ENCODE data around the gene KCNJ14. TPM values are rescaled to one million over a fixed set of nuclear protein-coding genes. Genes with fewer than 3 reads are reported as not detected.

KCNJ14 gene
- total RNA-seq, 4 donors from 2014 or later = 0.44 to 4.1 (median 1.5) TPM

DNA sequence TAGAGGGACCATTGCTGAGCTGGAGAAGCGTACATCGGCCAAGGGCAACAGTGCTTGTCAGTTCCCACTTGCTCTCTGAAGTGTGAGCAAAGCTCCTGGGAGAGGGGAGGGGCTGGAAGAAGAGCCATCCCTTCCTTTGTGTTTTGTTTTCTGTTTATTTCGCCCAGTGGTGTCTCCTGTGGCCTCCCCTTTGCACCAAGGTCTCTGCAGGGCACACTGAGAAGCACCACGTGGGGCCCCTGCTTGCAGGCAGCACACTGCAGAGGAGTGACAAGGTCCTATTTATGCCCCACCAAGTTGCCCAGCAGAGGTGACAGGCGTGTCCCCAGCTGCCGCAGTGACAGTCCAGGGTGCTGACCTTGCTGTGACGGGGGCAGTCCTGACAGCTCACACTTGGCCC is 38.0 kb upstream of the KCNJ14 start:
- no peak overlapping the region for H3K4me3 ChIP-seq
- H3K27me3 ChIP-seq = peaks cover 0 to 46% of the 10 kb centered on the region in 2 donors
- no peaks in the 10 kb centered on the region for H3K9me3 ChIP-seq
- H3K27ac ChIP-seq = no peak overlapping the region
- 64 to 68% methylated on average over 7 of the region's 7 CpGs for WGBS, 2 donors
- H3K4me1 ChIP-seq = peaks cover 0 to 17% (median 2%) of the 10 kb centered on the region in 4 donors
- TF ChIP-seq EP300 (IDR thresholded peaks at IDR 0.05) (no peak), POLR2A (IDR thresholded peaks at IDR 0.05) (no peak)
- TF ChIP-seq, protein P1, sequence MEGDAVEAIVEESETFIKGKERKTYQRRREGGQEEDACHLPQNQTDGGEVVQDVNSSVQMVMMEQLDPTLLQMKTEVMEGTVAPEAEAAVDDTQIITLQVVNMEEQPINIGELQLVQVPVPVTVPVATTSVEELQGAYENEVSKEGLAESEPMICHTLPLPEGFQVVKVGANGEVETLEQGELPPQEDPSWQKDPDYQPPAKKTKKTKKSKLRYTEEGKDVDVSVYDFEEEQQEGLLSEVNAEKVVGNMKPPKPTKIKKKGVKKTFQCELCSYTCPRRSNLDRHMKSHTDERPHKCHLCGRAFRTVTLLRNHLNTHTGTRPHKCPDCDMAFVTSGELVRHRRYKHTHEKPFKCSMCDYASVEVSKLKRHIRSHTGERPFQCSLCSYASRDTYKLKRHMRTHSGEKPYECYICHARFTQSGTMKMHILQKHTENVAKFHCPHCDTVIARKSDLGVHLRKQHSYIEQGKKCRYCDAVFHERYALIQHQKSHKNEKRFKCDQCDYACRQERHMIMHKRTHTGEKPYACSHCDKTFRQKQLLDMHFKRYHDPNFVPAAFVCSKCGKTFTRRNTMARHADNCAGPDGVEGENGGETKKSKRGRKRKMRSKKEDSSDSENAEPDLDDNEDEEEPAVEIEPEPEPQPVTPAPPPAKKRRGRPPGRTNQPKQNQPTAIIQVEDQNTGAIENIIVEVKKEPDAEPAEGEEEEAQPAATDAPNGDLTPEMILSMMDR (IDR thresholded peaks at IDR 0.05) = no peak
- no peak for DNase-seq (ENCODE audit: low spot score in 2 of 2)
- H3K36me3 ChIP-seq = no peaks in the 10 kb centered on the region

DNA sequence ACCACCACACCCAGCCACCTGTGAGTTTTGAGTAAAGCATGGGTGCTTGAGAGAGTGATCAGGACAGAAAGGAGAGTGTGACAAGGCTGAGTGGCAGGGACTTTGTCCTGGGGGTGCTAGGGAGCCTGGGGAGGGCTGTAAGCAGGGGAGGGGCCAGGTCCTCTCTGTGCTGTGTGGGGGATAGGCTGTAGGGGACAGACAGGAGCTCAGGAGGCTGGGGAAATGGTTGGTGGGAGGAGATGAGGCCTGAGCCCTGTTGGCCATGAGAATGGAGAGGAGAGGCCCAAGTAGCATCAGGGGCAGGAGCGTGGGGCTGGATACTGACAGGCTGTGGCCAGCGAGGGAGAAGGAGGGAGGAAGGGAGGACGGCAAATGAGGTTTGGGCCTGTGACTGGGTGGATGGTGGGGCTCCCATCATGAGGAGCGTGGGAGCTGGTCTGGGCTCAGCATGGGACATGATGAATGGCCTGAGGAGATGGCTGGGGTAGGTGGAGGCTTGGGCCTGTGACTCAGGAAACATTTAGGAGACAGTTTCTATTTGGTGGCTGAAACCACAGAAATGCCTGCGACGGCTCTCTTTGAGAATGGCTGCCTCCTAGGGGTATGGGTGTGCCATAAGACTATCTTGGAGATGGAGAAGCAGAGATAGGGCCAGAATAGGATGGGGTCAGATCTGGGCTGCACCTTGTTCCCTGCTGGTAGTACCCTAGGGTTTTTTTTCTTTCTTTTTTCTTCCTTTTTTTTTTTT is 36.9 kb upstream of the KCNJ14 start:
- H3K4me1 ChIP-seq = peaks cover 0 to 17% (median 2%) of the 10 kb centered on the region in 4 donors
- WGBS, 2 donors = 71 to 78% methylated on average over 6 of the region's 6 CpGs
- no peak overlapping the region for H3K4me3 ChIP-seq
- H3K27me3 ChIP-seq = peaks cover 0 to 42% of the 10 kb centered on the region in 2 donors
- H3K9me3 ChIP-seq = no peaks in the 10 kb centered on the region
- no peak for TF ChIP-seq EP300 (IDR thresholded peaks at IDR 0.05)
- no peak for TF ChIP-seq POLR2A (IDR thresholded peaks at IDR 0.05)
- TF ChIP-seq, protein P1 (IDR thresholded peaks at IDR 0.05) = no peak
- H3K27ac ChIP-seq = no peak overlapping the region
- DNase-seq (ENCODE audit: low spot score in 2 of 2) = no peak
- no peaks in the 10 kb centered on the region for H3K36me3 ChIP-seq

DNA sequence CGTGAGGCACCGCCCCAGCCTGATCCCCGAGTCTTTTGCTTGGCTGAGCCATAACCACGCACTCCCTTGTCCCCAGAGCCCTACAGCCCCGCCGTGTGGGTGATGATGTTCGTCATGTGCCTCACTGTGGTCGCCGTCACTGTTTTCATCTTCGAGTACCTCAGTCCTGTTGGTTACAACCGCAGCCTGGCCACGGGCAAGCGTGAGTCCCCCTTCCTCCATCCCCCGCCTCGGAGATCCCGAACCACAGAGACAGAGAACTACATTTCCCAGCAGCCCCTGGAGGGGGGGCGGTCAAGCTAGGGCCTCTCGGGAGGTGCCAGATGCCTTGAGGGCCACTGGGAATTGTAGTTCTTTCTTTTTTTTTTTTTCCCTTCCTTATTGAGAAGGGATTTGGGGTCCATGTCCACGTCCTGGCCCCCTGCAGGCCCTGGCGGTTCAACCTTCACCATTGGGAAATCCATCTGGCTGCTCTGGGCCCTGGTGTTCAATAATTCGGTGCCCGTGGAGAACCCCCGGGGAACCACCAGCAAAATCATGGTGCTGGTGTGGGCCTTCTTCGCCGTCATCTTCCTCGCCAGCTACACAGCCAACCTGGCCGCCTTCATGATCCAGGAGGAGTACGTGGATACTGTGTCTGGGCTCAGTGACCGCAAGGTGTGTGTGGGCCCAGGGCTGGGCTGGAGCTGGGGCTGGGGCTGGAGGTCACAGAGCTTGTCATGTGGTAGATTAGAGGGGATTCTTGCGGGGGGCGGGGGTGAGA is 36.0 kb upstream of the KCNJ14 start:
- Histone ChIP-seq H3K27ac (no peak overlapping the region), H3K27me3 (peaks cover 0 to 34% of the 10 kb centered on the region in 2 donors), H3K4me3 (no peak overlapping the region), H3K4me1 (peaks cover 0 to 13% (median 2%) of the 10 kb centered on the region in 4 donors), H3K9me3 (no peaks in the 10 kb centered on the region), H3K36me3 (no peaks in the 10 kb centered on the region)
- TF ChIP-seq, protein P1 (IDR thresholded peaks at IDR 0.05) = no peak
- TF ChIP-seq POLR2A (IDR thresholded peaks at IDR 0.05) = no peak
- 63% methylated on average over 31 of the region's 31 CpGs for whole genome bisulfite sequencing, 2 donors
- no peak for DNase-seq (ENCODE audit: low spot score in 2 of 2)

DNA sequence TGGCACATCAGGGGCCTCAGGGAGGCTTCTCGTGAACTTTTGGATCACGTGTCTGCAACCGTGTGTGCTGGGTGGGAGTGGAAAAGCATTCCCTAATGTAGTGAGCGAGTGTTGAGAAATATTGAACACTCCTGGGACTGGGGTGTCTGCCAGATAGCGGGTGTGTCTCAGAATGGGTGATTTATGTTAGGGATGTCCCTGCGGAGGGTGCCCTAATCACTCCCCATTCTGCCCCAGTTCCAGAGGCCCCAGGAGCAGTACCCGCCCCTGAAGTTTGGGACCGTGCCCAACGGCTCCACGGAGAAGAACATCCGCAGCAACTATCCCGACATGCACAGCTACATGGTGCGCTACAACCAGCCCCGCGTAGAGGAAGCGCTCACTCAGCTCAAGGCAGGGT is 33.8 kb upstream of the KCNJ14 start:
- Histone ChIP-seq H3K27ac (no peak overlapping the region), H3K36me3 (no peaks in the 10 kb centered on the region), H3K27me3 (peaks cover 0 to 12% of the 10 kb centered on the region in 2 donors), H3K4me3 (no peak overlapping the region), H3K4me1 (peaks cover 0 to 8% (median 0%) of the 10 kb centered on the region in 4 donors), H3K9me3 (no peaks in the 10 kb centered on the region)
- WGBS, 2 donors = 69 to 74% methylated on average over 13 to 16 of the region's 16 CpGs
- DNase-seq (ENCODE audit: low spot score in 2 of 2) = peak in 1 of 2 donors; percentile 27
- TF ChIP-seq POLR2A (IDR thresholded peaks at IDR 0.05) (no peak), EP300 (IDR thresholded peaks at IDR 0.05) (no peak)
- TF ChIP-seq, protein P1 (IDR thresholded peaks at IDR 0.05) = no peak

DNA sequence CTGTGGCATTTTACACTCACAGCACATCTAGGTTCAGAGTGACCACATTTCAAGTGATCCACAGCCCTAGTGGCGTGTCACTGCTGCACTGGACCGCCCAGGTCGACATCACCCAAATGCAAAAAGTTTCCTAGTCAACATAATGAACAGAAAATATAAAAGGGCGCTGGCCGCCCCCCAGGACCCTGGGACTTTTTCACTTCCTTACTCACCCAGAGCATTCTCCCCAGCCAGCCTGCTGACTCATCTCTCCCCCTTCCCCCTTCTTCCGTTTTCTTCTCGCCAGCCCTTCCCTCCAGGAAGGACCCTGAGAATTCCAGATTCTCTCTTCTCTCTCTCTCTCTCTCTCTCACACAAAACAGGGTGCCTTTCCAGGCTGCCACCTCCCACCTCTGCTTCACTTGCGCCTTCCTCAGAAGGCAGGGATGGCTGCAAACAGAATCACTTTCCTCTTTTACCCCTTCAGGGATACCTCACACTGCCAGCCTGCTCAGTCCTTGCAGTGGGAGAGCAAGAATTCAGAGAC is 30.6 kb upstream of the KCNJ14 start:
- H3K27ac ChIP-seq = no peak overlapping the region
- peaks cover 0 to 8% (median 0%) of the 10 kb centered on the region in 4 donors for H3K4me1 ChIP-seq
- TF ChIP-seq, protein P1 (IDR thresholded peaks at IDR 0.05) = no peak
- no peak for TF ChIP-seq POLR2A (IDR thresholded peaks at IDR 0.05)
- H3K9me3 ChIP-seq = no peaks in the 10 kb centered on the region
- no peaks in the 10 kb centered on the region for H3K36me3 ChIP-seq
- DNase-seq (ENCODE audit: low spot score in 2 of 2) = no peak
- WGBS, 2 donors = 19 to 27% methylated on average over 8 of the region's 8 CpGs
- H3K27me3 ChIP-seq = no peaks in the 10 kb centered on the region
- peak overlapping the region in 1 of 4 donors; percentile 7 for H3K4me3 ChIP-seq

Measured in tibial nerve (tissue), 4 donors.